HAP-1 (cell line): Measurements from ENCODE around the gene SETMAR.
"Not testable (repeated sequence)": the region's sequence is repeated elsewhere in the genome, so short reads cannot be mapped to it uniquely, and the experiment has no call there.

Experiments
- DNase-seq, 2 experiments: peaks; one replicate each; pipeline ENCODE4 v3.0.0-alpha.2; 2016 to 2020; ENCODE audit warnings: low spot score in 2 of 2
- H3K27me3 ChIP-seq: fragments of 250-450 bp; sonication (Bioruptor Pico); 2 replicates; pipeline ENCODE4 v1.5.1; 2020; ENCODE audit warnings: low read depth, mild to moderate bottlenecking, moderate library complexity
- H3K36me3 ChIP-seq: fragments of 250-450 bp; sonication (Bioruptor Pico); replicated peaks from 2 replicates; pipeline ENCODE4 v1.5.1; 2020; ENCODE audit warnings: mild to moderate bottlenecking
- H3K4me1 ChIP-seq: fragments of 250-450 bp; sonication (Bioruptor Pico); 2 replicates; pipeline ENCODE4 v1.5.1; 2020; ENCODE audit warnings: mild to moderate bottlenecking
- H3K4me3 ChIP-seq: fragments of 250-450 bp; sonication (Bioruptor Pico); 2 replicates; pipeline ENCODE4 v1.5.1; 2020; ENCODE audit warnings: mild to moderate bottlenecking, moderate library complexity
- H3K9me3 ChIP-seq: fragments of 250-450 bp; sonication (Bioruptor Pico); 2 replicates; pipeline ENCODE4 v1.5.1; 2020; ENCODE audit warnings: mild to moderate bottlenecking, moderate library complexity
- in situ Hi-C: fragments of 300-500 bp; cut with MboI; formaldehyde crosslinking; loops from 3 replicates; pipeline ENCODE4 v1.14.3; 2020; ENCODE audit warnings: low sequenced_read_pairs, inconsistent platforms, mixed read lengths

Gene SETMAR

GRCh38 chr3:4323246-4324027 is 20.3 kb downstream of the SETMAR start:
- Histone ChIP-seq H3K4me3 (no peak overlapping the region), H3K9me3 (no peaks in the 10 kb centered on the region), H3K36me3 (no peaks in the 10 kb centered on the region), H3K27me3 (no peaks in the 10 kb centered on the region), H3K4me1 (peaks cover 12% of the 10 kb centered on the region)
- in situ Hi-C loops, result loop anchor here (25.0 kb wide), 1 partner anchor 664 kb away; the partner anchor contains the start of gene BHLHE40
- DNase-seq, result no peak

- no peak for DNase-seq
- Histone ChIP-seq H3K4me1 (no peaks in the 10 kb centered on the region), H3K4me3 (no peak overlapping the region), H3K27me3 (no peaks in the 10 kb centered on the region), H3K9me3 (0 out of 2 replicates have a peak, but pooled peaks cover 3% of the 10 kb centered on the region), H3K36me3 (no peaks in the 10 kb centered on the region)
- in situ Hi-C loops, result no loop called here
These were observed 23.7 kb downstream of the SETMAR start for GRCh38 chr3:4326868-4327267.

DNA sequence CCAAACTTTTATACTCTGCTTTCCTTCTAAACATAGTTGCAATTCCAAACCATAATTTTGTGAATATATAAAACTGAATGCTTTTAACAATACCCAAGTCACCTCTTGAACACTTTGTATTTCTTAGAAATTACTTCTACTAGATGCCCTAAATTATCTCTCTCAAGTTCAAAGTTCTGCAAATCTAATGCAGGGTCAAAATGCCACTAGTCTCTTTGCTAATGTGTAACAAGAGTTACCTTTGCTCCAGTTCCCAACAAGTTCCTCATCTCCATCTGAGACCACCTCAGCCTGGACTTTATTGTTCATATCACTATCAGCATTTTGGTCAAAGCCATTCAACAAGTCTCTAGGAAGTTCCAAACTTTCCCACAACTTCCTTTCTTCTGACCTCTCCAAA is 26.6 kb downstream of the SETMAR start:
- H3K4me1 ChIP-seq, DNase-seq, H3K9me3 ChIP-seq, H3K27me3 ChIP-seq, H3K36me3 ChIP-seq, H3K4me3 ChIP-seq, in situ Hi-C loops: not testable (repeated sequence)

DNA sequence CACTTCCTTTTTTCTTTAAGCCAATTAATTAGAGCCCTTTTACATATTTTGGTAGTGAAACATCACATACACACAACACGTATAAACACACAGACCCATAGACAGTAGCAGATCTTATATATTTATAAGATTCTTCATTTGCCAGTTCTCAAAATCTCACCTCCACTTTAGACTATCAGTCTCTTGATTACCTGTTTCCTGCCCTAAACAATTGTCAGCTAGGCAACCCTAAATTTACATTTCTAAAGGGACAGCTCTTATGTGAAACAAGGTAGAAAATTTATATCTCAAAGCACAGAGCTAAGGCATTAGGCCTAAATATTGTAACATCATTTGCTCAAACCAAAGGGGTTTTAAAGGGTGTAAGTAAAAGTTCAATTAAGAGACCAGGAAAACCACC is 28.9 kb downstream of the SETMAR start:
- DNase-seq, result no peak
- peaks cover 9% of the 10 kb centered on the region for H3K4me1 ChIP-seq
- H3K9me3 ChIP-seq, result 0 out of 2 replicates have a peak, but pooled peaks cover 3% of the 10 kb centered on the region
- H3K27me3 ChIP-seq, result no peaks in the 10 kb centered on the region
- H3K4me3 ChIP-seq, result no peak overlapping the region
- no peaks in the 10 kb centered on the region for H3K36me3 ChIP-seq
- in situ Hi-C loops, result no loop called here

GRCh38 chr3:4332574-4332973 is 29.4 kb downstream of the SETMAR start:
- in situ Hi-C loops, result no loop called here

DNA sequence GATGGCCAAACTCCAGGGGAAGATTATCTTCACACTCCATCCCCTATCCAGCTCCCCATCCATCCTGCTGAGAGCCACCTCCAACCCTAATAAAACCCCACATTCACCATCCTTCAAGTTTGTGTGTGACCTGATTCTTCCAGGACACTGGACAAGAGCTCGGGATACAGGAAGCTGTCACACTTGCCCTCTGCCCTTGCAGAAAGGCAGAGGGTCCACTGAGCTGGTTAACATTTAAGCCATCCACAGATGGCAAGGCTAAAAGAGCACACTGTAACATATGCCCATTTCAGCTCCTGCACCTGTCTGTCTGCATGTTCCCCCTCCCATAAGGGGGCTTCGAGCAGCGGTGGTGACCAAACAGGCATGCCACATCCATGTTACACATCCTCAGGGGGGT is 29.8 kb downstream of the SETMAR start:
- DNase-seq, result no peak
- H3K36me3 ChIP-seq, result no peaks in the 10 kb centered on the region
- H3K27me3 ChIP-seq, result no peaks in the 10 kb centered on the region
- H3K4me1 ChIP-seq, result peaks cover 9% of the 10 kb centered on the region
- in situ Hi-C loops, result no loop called here
- 0 out of 2 replicates have a peak, but pooled peaks cover 3% of the 10 kb centered on the region for H3K9me3 ChIP-seq
- no peak overlapping the region for H3K4me3 ChIP-seq

More at GRCh38 chr3:4332574-4332973, 29.4 kb downstream of the SETMAR start:
- Histone ChIP-seq H3K27me3 (no peaks in the 10 kb centered on the region), H3K4me1 (peaks cover 9% of the 10 kb centered on the region), H3K4me3 (no peak overlapping the region), H3K36me3 (no peaks in the 10 kb centered on the region), H3K9me3 (0 out of 2 replicates have a peak, but pooled peaks cover 3% of the 10 kb centered on the region)
- no peak for DNase-seq

DNA sequence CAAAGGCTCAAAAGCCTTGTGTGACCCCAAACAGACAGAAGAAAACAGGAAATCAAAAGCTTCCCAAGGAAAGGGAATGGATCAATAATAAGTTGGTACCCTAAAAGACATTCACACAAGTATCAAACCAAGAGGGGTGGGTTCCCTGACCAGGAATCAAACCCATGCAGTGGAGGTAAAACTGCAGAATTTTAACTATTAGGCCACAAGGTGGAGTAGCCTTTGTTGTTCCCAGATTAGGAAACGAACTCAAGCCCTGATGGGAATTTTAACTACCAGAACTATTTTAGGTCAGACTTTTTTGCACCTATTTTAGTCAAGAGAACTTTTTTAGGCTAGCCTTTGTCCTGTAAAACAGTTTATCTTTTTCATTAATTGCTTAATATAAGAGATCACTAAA is 31.4 kb downstream of the SETMAR start:
- Histone ChIP-seq H3K4me1 (peaks cover 9% of the 10 kb centered on the region), H3K4me3 (no peak overlapping the region), H3K27me3 (no peaks in the 10 kb centered on the region), H3K36me3 (no peaks in the 10 kb centered on the region), H3K9me3 (no peaks in the 10 kb centered on the region)
- no peak for DNase-seq
- in situ Hi-C loops, result no loop called here

DNA sequence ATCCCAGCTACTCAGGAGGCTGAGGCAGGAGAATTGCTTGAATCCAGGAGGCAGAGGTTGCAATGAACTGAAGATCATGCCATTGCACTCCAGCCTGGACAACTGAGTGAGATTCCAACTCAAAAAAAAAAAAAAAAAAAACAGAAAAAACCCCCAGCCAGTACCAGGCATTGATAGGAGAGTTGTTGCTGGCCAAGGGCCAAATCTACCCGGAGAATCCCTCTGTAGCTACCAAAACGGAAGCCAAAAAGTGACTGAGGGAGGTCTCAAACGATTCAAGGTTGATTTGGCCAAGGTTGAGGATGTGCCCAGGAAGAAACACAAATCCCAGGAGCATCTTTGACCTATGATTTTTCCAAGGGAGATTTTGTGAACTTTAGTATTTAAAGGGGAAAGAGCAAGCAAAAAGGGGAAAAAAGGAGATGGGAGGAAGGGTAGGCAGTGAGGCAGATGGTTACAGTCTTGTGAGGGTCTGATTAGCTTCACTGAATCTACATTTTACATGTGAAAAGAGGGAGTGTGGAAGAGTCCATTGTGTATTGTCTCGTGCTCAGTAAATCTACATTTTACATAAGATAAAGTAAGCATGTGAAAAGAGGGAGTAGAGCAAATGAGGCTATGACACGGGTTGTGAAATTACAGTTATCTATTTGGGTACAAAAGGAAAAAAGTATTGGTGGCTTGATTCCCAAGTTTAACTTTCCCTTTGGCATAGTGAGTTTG is 32.8 kb downstream of the SETMAR start:
- Histone ChIP-seq H3K27me3 (no peaks in the 10 kb centered on the region), H3K9me3 (no peaks in the 10 kb centered on the region), H3K4me3 (no peak overlapping the region), H3K36me3 (no peaks in the 10 kb centered on the region), H3K4me1 (peaks cover 16% of the 10 kb centered on the region)
- peak; percentile 53 to 77 for DNase-seq
- in situ Hi-C loops, result no loop called here

DNA sequence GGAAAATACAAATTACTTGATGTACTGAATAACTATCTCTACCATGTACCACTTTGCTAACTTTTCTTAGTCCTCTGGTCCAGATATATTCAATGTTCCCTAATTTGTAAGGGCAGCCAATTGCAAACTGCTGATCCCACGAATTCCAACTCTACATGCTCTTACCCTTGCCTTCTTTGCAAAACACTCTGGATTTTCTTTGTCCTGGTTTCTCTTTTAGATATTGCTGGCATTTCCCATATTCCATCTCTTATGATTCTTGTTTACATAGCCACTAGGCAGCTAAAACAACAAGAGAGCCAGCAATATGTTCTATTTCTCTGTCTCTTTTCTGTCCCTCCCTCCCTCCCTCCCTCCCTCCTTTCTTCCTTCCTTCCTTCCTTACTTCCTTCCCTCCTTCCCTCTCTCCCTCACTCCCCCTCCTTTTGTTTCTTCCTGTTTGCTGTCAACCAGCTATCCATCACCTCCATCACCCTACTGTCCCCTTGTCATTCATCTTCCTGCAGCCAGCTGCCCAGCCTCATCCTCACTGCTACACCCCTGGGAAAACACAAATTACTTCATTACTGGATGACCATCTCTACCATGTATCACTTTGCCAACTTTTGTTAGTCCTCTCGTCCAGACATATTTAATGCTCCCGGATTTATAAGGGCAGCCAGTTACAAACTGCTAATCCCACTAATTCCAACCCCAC is 33.8 kb downstream of the SETMAR start:
- in situ Hi-C loops, result no loop called here
- peaks cover 24% of the 10 kb centered on the region for H3K4me1 ChIP-seq
- H3K27me3 ChIP-seq, result no peaks in the 10 kb centered on the region
- DNase-seq, result no peak
- H3K9me3 ChIP-seq, result no peaks in the 10 kb centered on the region
- H3K36me3 ChIP-seq, result no peaks in the 10 kb centered on the region
- no peak overlapping the region for H3K4me3 ChIP-seq

DNA sequence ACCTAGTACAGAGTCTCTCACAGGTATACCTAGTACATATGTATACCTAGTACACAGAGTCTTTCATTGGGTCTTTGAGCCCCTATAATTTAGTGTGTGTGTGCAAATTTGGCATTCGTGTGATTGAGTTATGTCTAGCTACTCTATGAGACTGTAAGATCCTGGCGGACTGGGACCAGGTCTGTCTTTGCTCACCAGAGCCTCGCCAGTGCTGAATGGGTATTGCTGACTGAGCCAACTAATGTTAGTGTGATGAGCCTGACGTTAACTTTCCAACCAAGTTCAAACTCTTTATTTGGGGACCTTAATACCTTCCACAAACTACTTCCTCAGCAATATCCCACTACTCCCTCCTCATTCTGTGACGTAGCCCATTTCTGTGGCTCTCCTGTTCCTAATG is 35.6 kb downstream of the SETMAR start:
- H3K4me3 ChIP-seq, result no peak overlapping the region
- DNase-seq, result no peak
- H3K9me3 ChIP-seq, result no peaks in the 10 kb centered on the region
- no peaks in the 10 kb centered on the region for H3K27me3 ChIP-seq
- peaks cover 35% of the 10 kb centered on the region for H3K4me1 ChIP-seq
- no peaks in the 10 kb centered on the region for H3K36me3 ChIP-seq
- in situ Hi-C loops, result no loop called here

DNA sequence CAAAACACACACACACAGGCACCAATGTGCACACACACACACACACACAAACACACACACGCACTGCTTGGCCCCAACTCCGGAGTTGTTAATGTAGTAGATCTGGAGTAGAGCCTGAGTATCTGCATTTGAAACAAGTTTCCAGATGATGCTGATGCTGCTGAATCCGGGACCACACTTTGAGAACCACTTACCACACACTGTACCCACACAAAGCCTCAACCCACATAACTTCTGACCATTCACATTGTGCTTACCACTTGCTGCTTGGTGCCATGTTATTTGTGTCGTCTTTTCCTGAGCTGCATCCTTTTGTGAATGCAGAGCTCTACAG is 36.9 kb downstream of the SETMAR start:
- Histone ChIP-seq H3K36me3 (no peaks in the 10 kb centered on the region), H3K4me1 (peaks cover 35% of the 10 kb centered on the region), H3K4me3 (no peak overlapping the region), H3K9me3 (no peaks in the 10 kb centered on the region), H3K27me3 (no peaks in the 10 kb centered on the region)
- in situ Hi-C loops, result no loop called here
- DNase-seq, result no peak

- Histone ChIP-seq H3K36me3 (no peaks in the 10 kb centered on the region), H3K4me1 (peaks cover 35% of the 10 kb centered on the region), H3K4me3 (no peak overlapping the region), H3K27me3 (no peaks in the 10 kb centered on the region), H3K9me3 (no peaks in the 10 kb centered on the region)
- in situ Hi-C loops, result no loop called here
- DNase-seq, result no peak
These were observed 37.5 kb downstream of the SETMAR start for GRCh38 chr3:4340411-4341335.

DNA sequence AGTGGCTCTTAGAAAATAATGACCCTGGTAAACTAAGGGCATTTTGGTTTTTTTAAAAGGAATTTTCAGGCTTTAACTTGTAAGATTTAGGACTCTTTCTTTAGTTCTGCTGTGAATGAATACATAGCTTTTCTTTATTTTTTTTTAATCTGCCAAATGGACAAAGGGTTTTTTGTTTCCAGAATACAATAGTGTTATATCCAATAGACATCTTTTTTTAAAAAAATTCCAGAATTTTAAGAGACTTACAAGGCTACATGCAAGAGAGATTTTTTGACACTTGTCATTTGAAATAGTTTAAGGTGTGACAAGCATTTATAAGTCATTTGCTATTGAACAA is 38.1 kb downstream of the SETMAR start:
- H3K4me3 ChIP-seq, result no peak overlapping the region
- in situ Hi-C loops, result no loop called here
- no peaks in the 10 kb centered on the region for H3K9me3 ChIP-seq
- H3K27me3 ChIP-seq, result no peaks in the 10 kb centered on the region
- H3K36me3 ChIP-seq, result no peaks in the 10 kb centered on the region
- peaks cover 31% of the 10 kb centered on the region for H3K4me1 ChIP-seq
- peak in 1 of 2 experiments; percentile 76 for DNase-seq
